Measurements from ENCODE around the gene ATP2B3.

Gene ATP2B3

GRCh38 chrX:153513265-153513664 lies 4.2 kb upstream of the ATP2B3 start:
- TF ChIP-seq MAX (IDR thresholded peaks at IDR 0.05) (no peak), FOXM1 (IDR thresholded peaks at IDR 0.05; ENCODE audit: borderline replicate concordance, low read depth) (no peak), TEAD4 (IDR thresholded peaks at IDR 0.05) (no peak), YY1 (IDR thresholded peaks at IDR 0.05; ENCODE audit: low read depth) (no peak), EP300 (IDR thresholded peaks at IDR 0.05; ENCODE audit: borderline replicate concordance) (no peak), CREB1 (IDR thresholded peaks at IDR 0.05; ENCODE audit: low read depth) (no peak), TAF1 (IDR thresholded peaks at IDR 0.05; ENCODE audit: low read depth) (no peak), ZBTB7A (IDR thresholded peaks at IDR 0.05; ENCODE audit: low read depth) (no peak)
- TF ChIP-seq, protein P1, sequence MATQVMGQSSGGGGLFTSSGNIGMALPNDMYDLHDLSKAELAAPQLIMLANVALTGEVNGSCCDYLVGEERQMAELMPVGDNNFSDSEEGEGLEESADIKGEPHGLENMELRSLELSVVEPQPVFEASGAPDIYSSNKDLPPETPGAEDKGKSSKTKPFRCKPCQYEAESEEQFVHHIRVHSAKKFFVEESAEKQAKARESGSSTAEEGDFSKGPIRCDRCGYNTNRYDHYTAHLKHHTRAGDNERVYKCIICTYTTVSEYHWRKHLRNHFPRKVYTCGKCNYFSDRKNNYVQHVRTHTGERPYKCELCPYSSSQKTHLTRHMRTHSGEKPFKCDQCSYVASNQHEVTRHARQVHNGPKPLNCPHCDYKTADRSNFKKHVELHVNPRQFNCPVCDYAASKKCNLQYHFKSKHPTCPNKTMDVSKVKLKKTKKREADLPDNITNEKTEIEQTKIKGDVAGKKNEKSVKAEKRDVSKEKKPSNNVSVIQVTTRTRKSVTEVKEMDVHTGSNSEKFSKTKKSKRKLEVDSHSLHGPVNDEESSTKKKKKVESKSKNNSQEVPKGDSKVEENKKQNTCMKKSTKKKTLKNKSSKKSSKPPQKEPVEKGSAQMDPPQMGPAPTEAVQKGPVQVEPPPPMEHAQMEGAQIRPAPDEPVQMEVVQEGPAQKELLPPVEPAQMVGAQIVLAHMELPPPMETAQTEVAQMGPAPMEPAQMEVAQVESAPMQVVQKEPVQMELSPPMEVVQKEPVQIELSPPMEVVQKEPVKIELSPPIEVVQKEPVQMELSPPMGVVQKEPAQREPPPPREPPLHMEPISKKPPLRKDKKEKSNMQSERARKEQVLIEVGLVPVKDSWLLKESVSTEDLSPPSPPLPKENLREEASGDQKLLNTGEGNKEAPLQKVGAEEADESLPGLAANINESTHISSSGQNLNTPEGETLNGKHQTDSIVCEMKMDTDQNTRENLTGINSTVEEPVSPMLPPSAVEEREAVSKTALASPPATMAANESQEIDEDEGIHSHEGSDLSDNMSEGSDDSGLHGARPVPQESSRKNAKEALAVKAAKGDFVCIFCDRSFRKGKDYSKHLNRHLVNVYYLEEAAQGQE (IDR thresholded peaks at IDR 0.05; ENCODE audit: low read depth), result no peak

DNA sequence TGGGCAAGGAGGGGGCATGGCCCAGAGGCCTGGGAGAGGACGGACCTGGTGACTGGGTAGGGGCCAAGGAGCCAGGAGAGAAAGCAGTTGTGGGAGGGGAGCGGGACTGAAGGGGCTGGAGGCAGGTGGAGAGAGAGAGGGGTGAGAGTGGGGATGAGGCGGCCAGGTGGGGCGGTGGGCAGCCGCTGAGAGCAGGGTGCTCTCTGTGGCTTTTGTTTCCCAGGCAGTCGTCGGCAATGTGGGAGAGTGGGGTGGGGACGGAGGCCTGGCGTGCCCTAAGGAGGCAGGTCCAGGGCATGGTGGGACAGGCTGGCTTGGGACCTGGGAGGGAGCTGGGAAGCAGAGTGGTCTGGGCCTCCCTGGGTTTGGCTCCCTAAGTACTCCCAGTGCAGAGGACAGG lies 3.2 kb upstream of the ATP2B3 start:
- TF ChIP-seq FOXM1 (IDR thresholded peaks at IDR 0.05; ENCODE audit: borderline replicate concordance, low read depth) (no peak), EGR1 (IDR thresholded peaks at IDR 0.05) (no peak), MAX (IDR thresholded peaks at IDR 0.05) (no peak), CREB1 (IDR thresholded peaks at IDR 0.05; ENCODE audit: low read depth) (no peak), YY1 (IDR thresholded peaks at IDR 0.05; ENCODE audit: low read depth) (no peak), NFIC (IDR thresholded peaks at IDR 0.05) (no peak), EP300 (IDR thresholded peaks at IDR 0.05; ENCODE audit: borderline replicate concordance) (no peak), TCF12 (IDR thresholded peaks at IDR 0.05; ENCODE audit: low read depth) (no peak)

- TF ChIP-seq EP300 (IDR thresholded peaks at IDR 0.05; ENCODE audit: borderline replicate concordance), result no peak
Observed at GRCh38 chrX:153515435-153515834, 2.0 kb upstream of the ATP2B3 start.

DNA sequence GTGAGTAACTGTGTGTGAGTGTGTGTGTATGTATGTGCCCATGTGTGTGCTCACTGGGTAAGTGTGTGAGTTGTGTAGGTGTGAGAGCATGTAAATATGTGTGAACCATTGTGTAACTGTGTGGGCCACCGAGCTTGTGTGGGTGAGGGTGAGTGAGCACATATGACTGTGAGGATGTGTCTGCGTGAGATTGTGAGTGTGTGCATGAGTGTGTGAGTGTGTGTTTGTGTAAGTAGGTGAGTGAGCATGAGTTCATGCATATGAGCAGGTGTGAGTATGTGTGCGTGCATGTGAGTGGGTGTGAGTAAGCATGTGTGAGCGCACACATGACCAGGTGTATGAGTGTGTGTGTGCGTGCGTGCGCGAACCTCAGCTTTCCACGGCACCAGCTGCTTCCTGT lies 1.4 kb upstream of the ATP2B3 start:
- TF ChIP-seq YY1 (IDR thresholded peaks at IDR 0.05; ENCODE audit: low read depth), result no peak
- no peak for TF ChIP-seq CEBPB (IDR thresholded peaks at IDR 0.05)
- TF ChIP-seq MAX (IDR thresholded peaks at IDR 0.05), result no peak
- no peak for TF ChIP-seq EP300 (IDR thresholded peaks at IDR 0.05; ENCODE audit: borderline replicate concordance)
- TF ChIP-seq TCF12 (IDR thresholded peaks at IDR 0.05; ENCODE audit: low read depth), result no peak
- no peak for TF ChIP-seq TEAD4 (IDR thresholded peaks at IDR 0.05)
- no peak for TF ChIP-seq RAD21 (IDR thresholded peaks at IDR 0.05; ENCODE audit: low read depth)

GRCh38 chrX:153517946-153518834 lies 748 bp downstream of the ATP2B3 start:
- TF ChIP-seq TAF1 (IDR thresholded peaks at IDR 0.05; ENCODE audit: low read depth), result no peak
- TF ChIP-seq YY1 (IDR thresholded peaks at IDR 0.05; ENCODE audit: low read depth), result no peak
- no peak for TF ChIP-seq TCF12 (IDR thresholded peaks at IDR 0.05; ENCODE audit: low read depth)
- no peak for TF ChIP-seq EGR1 (IDR thresholded peaks at IDR 0.05)
- no peak for TF ChIP-seq TEAD4 (IDR thresholded peaks at IDR 0.05)
- no peak for TF ChIP-seq CREB1 (IDR thresholded peaks at IDR 0.05; ENCODE audit: low read depth)
- TF ChIP-seq, protein P1 (IDR thresholded peaks at IDR 0.05; ENCODE audit: low read depth), result no peak
- no peak for TF ChIP-seq RAD21 (IDR thresholded peaks at IDR 0.05; ENCODE audit: low read depth)
- TF ChIP-seq CEBPB (IDR thresholded peaks at IDR 0.05), result no peak
- TF ChIP-seq FOXM1 (IDR thresholded peaks at IDR 0.05; ENCODE audit: borderline replicate concordance, low read depth), result no peak
- TF ChIP-seq EP300 (IDR thresholded peaks at IDR 0.05; ENCODE audit: borderline replicate concordance), result no peak
- no peak for TF ChIP-seq NFIC (IDR thresholded peaks at IDR 0.05)
- no peak for TF ChIP-seq ZBTB7A (IDR thresholded peaks at IDR 0.05; ENCODE audit: low read depth)
- TF ChIP-seq, protein P2, sequence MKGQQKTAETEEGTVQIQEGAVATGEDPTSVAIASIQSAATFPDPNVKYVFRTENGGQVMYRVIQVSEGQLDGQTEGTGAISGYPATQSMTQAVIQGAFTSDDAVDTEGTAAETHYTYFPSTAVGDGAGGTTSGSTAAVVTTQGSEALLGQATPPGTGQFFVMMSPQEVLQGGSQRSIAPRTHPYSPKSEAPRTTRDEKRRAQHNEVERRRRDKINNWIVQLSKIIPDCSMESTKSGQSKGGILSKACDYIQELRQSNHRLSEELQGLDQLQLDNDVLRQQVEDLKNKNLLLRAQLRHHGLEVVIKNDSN (IDR thresholded peaks at IDR 0.05), result no peak
- no peak for TF ChIP-seq MAX (IDR thresholded peaks at IDR 0.05)

Measured in Ishikawa (cell line).